GM12891 (cell line): ENCODE results near the gene PIK3AP1.
"Not testable (repeated sequence)": the region's sequence is repeated elsewhere in the genome, so short reads cannot be mapped to it uniquely, and the experiment has no call there.

Experiments used
- DNase-seq: peaks from one replicate; pipeline ENCODE4 v3.0.0; 2011; ENCODE audit warnings: low spot score; ENCODE audit not compliant: insufficient read length
- FAIRE-seq: peaks from 2 replicates; lab custom pipeline; 2011; peaks lifted over from hg19 to GRCh38; lab: Jason Lieb, UNC
- PAX5 ChIP-seq: IDR thresholded peaks from 2 replicates; pipeline ENCODE4 v1.6.1; 2011; ENCODE audit warnings: low read length, moderate library complexity, mild to moderate bottlenecking; ENCODE audit not compliant: insufficient read depth, severe bottlenecking
- POLR2A ChIP-seq: IDR thresholded peaks from 2 replicates; pipeline ENCODE4 v1.6.1; 2011; ENCODE audit warnings: low read depth, low read length, control low read depth
- POLR2AphosphoS5 ChIP-seq: IDR thresholded peaks from 2 replicates; pipeline ENCODE4 v1.6.1; 2011; ENCODE audit warnings: low read depth, low read length, control low read depth
- POU2F2 ChIP-seq: IDR thresholded peaks from 2 replicates; pipeline ENCODE4 v1.6.1; 2011; ENCODE audit warnings: low read depth, mild to moderate bottlenecking, control low read depth, low read length, moderate library complexity
- SPI1 ChIP-seq: IDR thresholded peaks from 2 replicates; pipeline ENCODE4 v1.6.1; 2011; ENCODE audit warnings: low read depth, low read length, control low read depth
- TAF1 ChIP-seq: IDR thresholded peaks from 2 replicates; pipeline ENCODE4 v1.6.1; 2011; ENCODE audit warnings: low read depth, low read length, control low read depth

Gene PIK3AP1

GRCh38 chr10:96752375-96752774, 32.1 kb upstream of the PIK3AP1 start:
- DNase-seq (no peak), FAIRE-seq (no peak)
- TF ChIP-seq SPI1 (no peak), POLR2AphosphoS5 (no peak), POU2F2 (no peak), POLR2A (no peak), PAX5 (no peak), TAF1 (no peak)

GRCh38 chr10:96750316-96750715, 30.0 kb upstream of the PIK3AP1 start:
- FAIRE-seq, DNase-seq: not testable (repeated sequence)

GRCh38 chr10:96747734-96748550, 27.6 kb upstream of the PIK3AP1 start:
- FAIRE-seq (peak; percentile 95), DNase-seq (no peak)
- no peak for TF ChIP-seq POLR2AphosphoS5
- TF ChIP-seq POLR2A = no peak
- 0 out of 2 replicates have a peak, but pooled peaks have one; percentile 17 for TF ChIP-seq TAF1
- TF ChIP-seq PAX5 = no peak
- peak; percentile 98 for TF ChIP-seq SPI1
- no peak for TF ChIP-seq POU2F2

DNA sequence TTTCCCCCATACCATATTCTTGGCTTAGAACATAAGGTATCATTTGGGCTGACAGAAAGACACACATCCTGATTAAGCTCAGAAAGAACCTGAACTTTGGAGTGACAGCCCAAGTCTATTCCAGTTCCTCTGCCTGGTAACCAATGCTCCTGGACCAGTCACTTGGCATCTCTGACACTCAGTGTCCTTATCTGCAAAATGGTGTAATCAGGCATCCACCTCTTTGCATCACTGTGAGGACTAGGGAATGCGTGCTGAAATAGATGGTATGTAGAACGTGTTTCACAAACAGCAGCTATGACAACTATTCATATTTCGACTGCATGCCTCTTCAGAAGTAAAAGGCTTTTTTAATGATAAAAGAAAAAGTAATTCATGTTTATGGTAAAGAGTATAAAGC, 26.2 kb upstream of the PIK3AP1 start:
- no peak for TF ChIP-seq TAF1
- no peak for TF ChIP-seq POLR2A
- no peak for TF ChIP-seq POU2F2
- TF ChIP-seq SPI1 = no peak
- no peak for TF ChIP-seq POLR2AphosphoS5
- TF ChIP-seq PAX5 = no peak
- DNase-seq (no peak), FAIRE-seq (peak; percentile 38)

DNA sequence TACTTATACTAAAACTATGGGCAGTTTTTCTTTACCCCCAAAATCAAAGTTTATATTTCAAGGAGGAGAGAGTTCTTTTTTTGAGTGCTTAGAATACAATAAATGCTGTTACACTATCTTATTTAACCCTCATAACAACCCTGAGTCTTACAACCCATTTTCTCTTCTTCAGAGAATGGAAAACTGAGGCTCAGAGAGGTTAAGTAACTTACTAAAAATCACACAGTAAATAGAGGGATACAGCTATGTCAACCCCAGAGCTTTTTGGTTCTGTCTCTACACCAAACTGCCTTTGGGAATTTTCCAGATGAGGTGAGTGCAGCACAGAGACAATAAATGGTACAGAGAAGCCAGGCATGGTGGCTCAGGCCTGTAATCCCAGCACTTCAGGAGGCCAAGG, 25.6 kb upstream of the PIK3AP1 start:
- DNase-seq = no peak
- no peak for FAIRE-seq
- TF ChIP-seq PAX5 (no peak), TAF1 (no peak), POU2F2 (no peak), POLR2A (no peak)

GRCh38 chr10:96743988-96744585, 23.8 kb upstream of the PIK3AP1 start:
- no peak for DNase-seq
- peak; percentile 95 for FAIRE-seq

GRCh38 chr10:96741557-96741956, 21.2 kb upstream of the PIK3AP1 start:
- DNase-seq = not testable (repeated sequence)
- FAIRE-seq = peak; percentile 38

More at GRCh38 chr10:96743988-96744585, 23.8 kb upstream of the PIK3AP1 start:
- no peak for TF ChIP-seq TAF1
- no peak; the same call in 1 of the 2 replicates for TF ChIP-seq SPI1
- TF ChIP-seq PAX5 = no peak
- no peak for TF ChIP-seq POLR2AphosphoS5
- TF ChIP-seq POU2F2 = no peak
- TF ChIP-seq POLR2A = no peak

- DNase-seq (no peak), FAIRE-seq (peak; percentile 95)
Observed at GRCh38 chr10:96740579-96741281, 20.4 kb upstream of the PIK3AP1 start.

GRCh38 chr10:96740141-96740540, 19.8 kb upstream of the PIK3AP1 start:
- FAIRE-seq = no peak
- DNase-seq = no peak
- TF ChIP-seq POLR2A (no peak), TAF1 (no peak), POLR2AphosphoS5 (no peak), PAX5 (no peak), SPI1 (no peak)

More at GRCh38 chr10:96740579-96741281, 20.4 kb upstream of the PIK3AP1 start:
- TF ChIP-seq SPI1 (peak; percentile 59; the same call in 1 of the 2 replicates), PAX5 (no peak)
